ENCODE results near the gene CANX. TPM values are rescaled to one million over a fixed set of nuclear protein-coding genes. Genes with fewer than 3 reads are reported as not detected.
A peak's percentile ranks its signal among the peaks of the same experiment; 100 is the strongest.
"Not testable (repeated sequence)": the region's sequence is repeated elsewhere in the genome, so short reads cannot be mapped to it uniquely, and the experiment has no call there.

CANX gene
- total RNA-seq, 1 donor from 2014 or later, result 609 TPM

- H3K27ac Mint-ChIP-seq, result peak within 1 kb of the TSS; percentile 35
- H3K27me3 Mint-ChIP-seq (ENCODE audit: low read depth), result no peaks in the 10 kb centered on the region
- intact Hi-C loops (cut with micrococcal nuclease), result no loop called here
- DNase-seq (ENCODE audit: low spot score), result no peak
- H3K36me3 Mint-ChIP-seq (ENCODE audit: low read depth), result peaks cover 36% of the 10 kb centered on the region
- H3K4me3 Mint-ChIP-seq (ENCODE audit: low read depth), result peak within 1 kb of the TSS; percentile 62
- no peaks in the 10 kb centered on the region for H3K9me3 Mint-ChIP-seq
- H3K4me1 Mint-ChIP-seq (ENCODE audit: low read depth), result peaks cover 27% of the 10 kb centered on the region
These were observed 17.9 kb upstream of the CANX start, which contains the start of gene CBY3 for GRCh38 chr5:179680780-179681401. CBY3 (minus strand) TSS chr5:179681034; CDS start chr5:179680918, 116 bp downstream.

- H3K4me1 Mint-ChIP-seq (ENCODE audit: low read depth); intact Hi-C loops (cut with micrococcal nuclease); DNase-seq (ENCODE audit: low spot score); H3K36me3 Mint-ChIP-seq (ENCODE audit: low read depth); H3K27me3 Mint-ChIP-seq (ENCODE audit: low read depth); H3K4me3 Mint-ChIP-seq (ENCODE audit: low read depth); H3K27ac Mint-ChIP-seq; H3K9me3 Mint-ChIP-seq: not testable (repeated sequence)
These were observed 9.6 kb upstream of the CANX start for GRCh38 chr5:179689212-179689611.

GRCh38 chr5:179694561-179694960, 4.2 kb upstream of the CANX start:
- H3K4me1 Mint-ChIP-seq (ENCODE audit: low read depth), result peaks cover 14% of the 10 kb centered on the region
- no peak for DNase-seq (ENCODE audit: low spot score)
- no peaks in the 10 kb centered on the region for H3K9me3 Mint-ChIP-seq
- no peaks in the 10 kb centered on the region for H3K27me3 Mint-ChIP-seq (ENCODE audit: low read depth)
- no peak overlapping the region for H3K4me3 Mint-ChIP-seq (ENCODE audit: low read depth)
- peaks cover 8% of the 10 kb centered on the region for H3K36me3 Mint-ChIP-seq (ENCODE audit: low read depth)
- H3K27ac Mint-ChIP-seq, result no peak overlapping the region
- intact Hi-C loops (cut with micrococcal nuclease), result loop anchor here (10.0 kb wide), 1 partner anchor 110 kb away; the partner anchor contains the start of gene MGAT4B

GRCh38 chr5:179696603-179697002, 2.2 kb upstream of the CANX start:
- Mint-ChIP-seq H3K36me3 (ENCODE audit: low read depth) (peaks cover 20% of the 10 kb centered on the region), H3K27ac (peak overlapping the region; percentile 100), H3K27me3 (ENCODE audit: low read depth) (no peaks in the 10 kb centered on the region), H3K4me1 (ENCODE audit: low read depth) (peaks cover 24% of the 10 kb centered on the region), H3K4me3 (ENCODE audit: low read depth) (peak overlapping the region; percentile 21), H3K9me3 (no peaks in the 10 kb centered on the region)
- intact Hi-C loops (cut with micrococcal nuclease), result loop anchor here (10.0 kb wide), 1 partner anchor 108 kb away; the partner anchor contains the start of gene MGAT4B
- DNase-seq (ENCODE audit: low spot score), result no peak

- Mint-ChIP-seq H3K36me3 (ENCODE audit: low read depth) (peaks cover 23% of the 10 kb centered on the region), H3K4me1 (ENCODE audit: low read depth) (peaks cover 24% of the 10 kb centered on the region), H3K27me3 (ENCODE audit: low read depth) (no peaks in the 10 kb centered on the region), H3K27ac (peak overlapping the region; percentile 100), H3K9me3 (no peaks in the 10 kb centered on the region), H3K4me3 (ENCODE audit: low read depth) (peak overlapping the region; percentile 99)
- intact Hi-C loops (cut with micrococcal nuclease), result loop anchor here (10.0 kb wide), 1 partner anchor 108 kb away; the partner anchor contains the start of gene MGAT4B
- no peak for DNase-seq (ENCODE audit: low spot score)
These were observed 1.7 kb upstream of the CANX start for GRCh38 chr5:179697108-179697507.

GRCh38 chr5:179697543-179697942, 1.2 kb upstream of the CANX start:
- H3K27ac Mint-ChIP-seq, result peak overlapping the region; percentile 100
- intact Hi-C loops (cut with micrococcal nuclease), result loop anchor here (10.0 kb wide), 1 partner anchor 107 kb away; the partner anchor contains the start of gene MGAT4B
- not testable (repeated sequence) for H3K27me3 Mint-ChIP-seq (ENCODE audit: low read depth); H3K9me3 Mint-ChIP-seq; DNase-seq (ENCODE audit: low spot score)
- H3K36me3 Mint-ChIP-seq (ENCODE audit: low read depth), result peaks cover 27% of the 10 kb centered on the region
- H3K4me1 Mint-ChIP-seq (ENCODE audit: low read depth), result peaks cover 27% of the 10 kb centered on the region
- H3K4me3 Mint-ChIP-seq (ENCODE audit: low read depth), result peak overlapping the region; percentile 99

- Mint-ChIP-seq H3K4me1 (ENCODE audit: low read depth) (peaks cover 28% of the 10 kb centered on the region), H3K27me3 (ENCODE audit: low read depth) (no peaks in the 10 kb centered on the region), H3K9me3 (no peaks in the 10 kb centered on the region), H3K4me3 (ENCODE audit: low read depth) (peak overlapping the region; percentile 99), H3K27ac (peak overlapping the region; percentile 100), H3K36me3 (ENCODE audit: low read depth) (peaks cover 33% of the 10 kb centered on the region)
- DNase-seq (ENCODE audit: low spot score), result peak; percentile 99
- intact Hi-C loops (cut with micrococcal nuclease), result loop anchor here (1.0 to 10.0 kb wide), 6 partner anchors 20 to 148 kb away; partner anchors contain the start of genes HNRNPH1, MAML1, MGAT4B and RUFY1
These were observed 503 bp upstream of the CANX start for GRCh38 chr5:179697993-179698934.

- H3K27ac Mint-ChIP-seq, result peak overlapping the region; percentile 96
- peak; percentile 28 for DNase-seq (ENCODE audit: low spot score)
- no peaks in the 10 kb centered on the region for H3K27me3 Mint-ChIP-seq (ENCODE audit: low read depth)
- H3K36me3 Mint-ChIP-seq (ENCODE audit: low read depth), result peaks cover 39% of the 10 kb centered on the region
- H3K4me1 Mint-ChIP-seq (ENCODE audit: low read depth), result peaks cover 35% of the 10 kb centered on the region
- intact Hi-C loops (cut with micrococcal nuclease), result loop anchor here (10.0 kb wide), 1 partner anchor 105 kb away; the partner anchor contains the start of gene MGAT4B
- peak overlapping the region; percentile 99 for H3K4me3 Mint-ChIP-seq (ENCODE audit: low read depth)
- H3K9me3 Mint-ChIP-seq, result no peaks in the 10 kb centered on the region
These were observed 960 bp downstream of the CANX start for GRCh38 chr5:179699616-179700237.

- peak overlapping the region; percentile 99 for H3K4me3 Mint-ChIP-seq (ENCODE audit: low read depth)
- peaks cover 46% of the 10 kb centered on the region for H3K36me3 Mint-ChIP-seq (ENCODE audit: low read depth)
- no peaks in the 10 kb centered on the region for H3K9me3 Mint-ChIP-seq
- peak overlapping the region; percentile 96 for H3K27ac Mint-ChIP-seq
- H3K27me3 Mint-ChIP-seq (ENCODE audit: low read depth), result no peaks in the 10 kb centered on the region
- H3K4me1 Mint-ChIP-seq (ENCODE audit: low read depth), result peaks cover 36% of the 10 kb centered on the region
- no peak for DNase-seq (ENCODE audit: low spot score)
- intact Hi-C loops (cut with micrococcal nuclease), result no loop called here
These were observed 1.7 kb downstream of the CANX start for GRCh38 chr5:179700401-179700918.

GRCh38 chr5:179716286-179716685, 17.5 kb downstream of the CANX start:
- no peak for DNase-seq (ENCODE audit: low spot score)
- Mint-ChIP-seq H3K4me1 (ENCODE audit: low read depth) (peaks cover 14% of the 10 kb centered on the region), H3K36me3 (ENCODE audit: low read depth) (peaks cover 76% of the 10 kb centered on the region), H3K27me3 (ENCODE audit: low read depth) (no peaks in the 10 kb centered on the region), H3K9me3 (no peaks in the 10 kb centered on the region), H3K4me3 (ENCODE audit: low read depth) (no peak overlapping the region), H3K27ac (no peak overlapping the region)
- intact Hi-C loops (cut with micrococcal nuclease), result no loop called here

- intact Hi-C loops (cut with micrococcal nuclease), result no loop called here
- Mint-ChIP-seq H3K27ac (no peak overlapping the region), H3K4me3 (ENCODE audit: low read depth) (no peak overlapping the region), H3K27me3 (ENCODE audit: low read depth) (no peaks in the 10 kb centered on the region), H3K4me1 (ENCODE audit: low read depth) (peaks cover 17% of the 10 kb centered on the region), H3K36me3 (ENCODE audit: low read depth) (peaks cover 81% of the 10 kb centered on the region), H3K9me3 (no peaks in the 10 kb centered on the region)
- no peak for DNase-seq (ENCODE audit: low spot score)
These were observed 21.5 kb downstream of the CANX start for GRCh38 chr5:179720222-179720621.

- DNase-seq (ENCODE audit: low spot score), result no peak
- intact Hi-C loops (cut with micrococcal nuclease), result no loop called here
- H3K4me3 Mint-ChIP-seq (ENCODE audit: low read depth), result no peak overlapping the region
- no peaks in the 10 kb centered on the region for H3K27me3 Mint-ChIP-seq (ENCODE audit: low read depth)
- peaks cover 6% of the 10 kb centered on the region for H3K4me1 Mint-ChIP-seq (ENCODE audit: low read depth)
- peak overlapping the region; percentile 6 for H3K27ac Mint-ChIP-seq
- no peaks in the 10 kb centered on the region for H3K9me3 Mint-ChIP-seq
- peaks cover 78% of the 10 kb centered on the region for H3K36me3 Mint-ChIP-seq (ENCODE audit: low read depth)
These were observed 25.4 kb downstream of the CANX start for GRCh38 chr5:179724163-179724562.
